ENCODE data around the gene PLEKHM3. TPM values are rescaled to one million over a fixed set of nuclear protein-coding genes. Genes with fewer than 3 reads are reported as not detected.

Gene PLEKHM3
- total RNA-seq, 1 experiment from 2014 or later: 6.5 TPM

- H3K4me3 ChIP-seq (ENCODE audit: low read depth, low read length, poor library complexity, severe bottlenecking): no peak overlapping the region
- DNase-seq (ENCODE audit: low spot score): no peak
- H3K27ac ChIP-seq (ENCODE audit: low read depth, low read length, poor library complexity, severe bottlenecking): no peak overlapping the region
- ChIA-PET POLR2A (ENCODE audit: low non-redundant PET) (no interaction called here), CTCF (no interaction called here)
- H3K36me3 ChIP-seq (ENCODE audit: insufficient read depth, low read length, poor library complexity, severe bottlenecking): no peaks in the 10 kb centered on the region
- no peaks in the 10 kb centered on the region for H3K4me1 ChIP-seq (ENCODE audit: insufficient read depth, low read length, poor library complexity, severe bottlenecking)
- no TSS peak for BruUV-seq (replicated peaks)
- no peak for TF ChIP-seq EZH2 (IDR thresholded peaks at IDR 0.05; ENCODE audit: borderline replicate concordance, low read depth, low read length, poor library complexity, severe bottlenecking)
- no peak for TF ChIP-seq CTCF (conservative IDR thresholded peaks at IDR 0.05; ENCODE audit: low read depth, low read length)
- intact Hi-C loops (cut with micrococcal nuclease; ENCODE audit: unreplicated experiment): no loop called here
- no peaks in the 10 kb centered on the region for H3K9me3 ChIP-seq (ENCODE audit: low read depth, low read length, poor library complexity, severe bottlenecking)
- H3K27me3 ChIP-seq (replicated peaks; ENCODE audit: insufficient read depth, low read depth, low read length, poor library complexity): no peaks in the 10 kb centered on the region
Measured at GRCh38 chr2:208006337-208006736, 19.0 kb downstream of the PLEKHM3 start.

- no peaks in the 10 kb centered on the region for H3K36me3 ChIP-seq (ENCODE audit: insufficient read depth, low read length, poor library complexity, severe bottlenecking)
- intact Hi-C loops (cut with micrococcal nuclease; ENCODE audit: unreplicated experiment): no loop called here
- DNase-seq (ENCODE audit: low spot score): no peak
- H3K27ac ChIP-seq (ENCODE audit: low read depth, low read length, poor library complexity, severe bottlenecking): no peak overlapping the region
- TF ChIP-seq EZH2 (IDR thresholded peaks at IDR 0.05; ENCODE audit: borderline replicate concordance, low read depth, low read length, poor library complexity, severe bottlenecking) (no peak), CTCF (conservative IDR thresholded peaks at IDR 0.05; ENCODE audit: low read depth, low read length) (no peak)
- no peaks in the 10 kb centered on the region for H3K9me3 ChIP-seq (ENCODE audit: low read depth, low read length, poor library complexity, severe bottlenecking)
- H3K4me3 ChIP-seq (ENCODE audit: low read depth, low read length, poor library complexity, severe bottlenecking): no peak overlapping the region
- ChIA-PET POLR2A (ENCODE audit: low non-redundant PET) (no interaction called here), CTCF (no interaction called here)
- BruUV-seq (replicated peaks): no TSS peak
- H3K27me3 ChIP-seq (replicated peaks; ENCODE audit: insufficient read depth, low read depth, low read length, poor library complexity): no peaks in the 10 kb centered on the region
- H3K4me1 ChIP-seq (ENCODE audit: insufficient read depth, low read length, poor library complexity, severe bottlenecking): no peaks in the 10 kb centered on the region
Measured at GRCh38 chr2:208001924-208002323, 23.4 kb downstream of the PLEKHM3 start.

GRCh38 chr2:208000701-208001395 is 24.5 kb downstream of the PLEKHM3 start:
- H3K9me3 ChIP-seq (ENCODE audit: low read depth, low read length, poor library complexity, severe bottlenecking): no peaks in the 10 kb centered on the region
- H3K27ac ChIP-seq (ENCODE audit: low read depth, low read length, poor library complexity, severe bottlenecking): no peak overlapping the region
- CTCF ChIA-PET: no interaction called here
- BruUV-seq (replicated peaks): no TSS peak
- H3K4me3 ChIP-seq (ENCODE audit: low read depth, low read length, poor library complexity, severe bottlenecking): no peak overlapping the region
- intact Hi-C loops (cut with micrococcal nuclease; ENCODE audit: unreplicated experiment): no loop called here
- no peak for DNase-seq (ENCODE audit: low spot score)
- H3K36me3 ChIP-seq (ENCODE audit: insufficient read depth, low read length, poor library complexity, severe bottlenecking): no peaks in the 10 kb centered on the region
- POLR2A ChIA-PET (ENCODE audit: low non-redundant PET): no interaction called here
- TF ChIP-seq CTCF (conservative IDR thresholded peaks at IDR 0.05; ENCODE audit: low read depth, low read length) (no peak), EZH2 (IDR thresholded peaks at IDR 0.05; ENCODE audit: borderline replicate concordance, low read depth, low read length, poor library complexity, severe bottlenecking) (no peak)
- H3K4me1 ChIP-seq (ENCODE audit: insufficient read depth, low read length, poor library complexity, severe bottlenecking): no peaks in the 10 kb centered on the region
- H3K27me3 ChIP-seq (replicated peaks; ENCODE audit: insufficient read depth, low read depth, low read length, poor library complexity): no peaks in the 10 kb centered on the region

Data from A673 (cell line).